Measurements from ENCODE around the gene SCMH1. TPM values are rescaled to one million over a fixed set of nuclear protein-coding genes. Genes with fewer than 3 reads are reported as not detected.

The SCMH1 gene
- total and polyA plus RNA-seq, 2 of the 4 experiments (the other 2 are of a cell fraction): 9.0 to 19.4 TPM

DNA sequence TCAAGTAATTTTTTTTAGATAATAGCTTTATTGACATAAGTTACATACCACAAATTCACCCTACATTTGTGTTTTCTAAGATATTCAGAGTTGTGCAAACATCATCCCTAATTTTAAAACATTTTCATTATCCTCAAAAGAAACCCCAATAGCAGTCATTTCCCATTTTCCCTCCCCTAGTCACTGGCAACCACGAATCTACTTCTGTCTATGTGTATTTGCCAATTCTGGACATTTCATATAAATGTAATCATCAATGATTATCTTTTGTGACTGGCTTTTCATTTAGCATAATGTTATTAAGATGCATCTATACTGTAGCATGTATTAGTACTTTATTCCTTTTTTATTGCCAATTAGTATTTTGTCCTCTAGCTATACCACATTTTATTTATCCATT is 131.8 kb downstream of the SCMH1 start:
- Histone ChIP-seq H3K27me3 (ENCODE audit: control insufficient read depth, insufficient read depth, low read length) (no peaks in the 10 kb centered on the region), H2BK15ac (ENCODE audit: low read depth, low read length) (0 out of 3 replicates have a peak overlapping the region, but pooled peaks have one; percentile 16), H3K14ac (replicated peaks; ENCODE audit: low read depth, low read length) (no peak overlapping the region), H3K4ac (ENCODE audit: low read depth, low read length) (no peak overlapping the region), H3K56ac (ENCODE audit: extremely low read depth, insufficient read depth, low read length) (no peak overlapping the region), H3K4me1 (ENCODE audit: control insufficient read depth, insufficient read depth, low read length) (peaks cover 9% of the 10 kb centered on the region), H2BK120ac (ENCODE audit: low read depth, low read length) (no peak overlapping the region), H2BK5ac (ENCODE audit: low read depth, low read length, poor library complexity, severe bottlenecking) (peak overlapping the region; percentile 69), H2AFZ (replicated peaks; ENCODE audit: low read length, poor library complexity) (no peak overlapping the region), H3K79me1 (ENCODE audit: low read depth in 1 of 2, low read length in 2 of 2) (peaks cover 0 to 7% of the 10 kb centered on the region in 2 experiments; a peak in 1 of 4 replicates), H3K23ac (ENCODE audit: low read depth, low read length) (no peak overlapping the region), H4K91ac (ENCODE audit: insufficient read depth, low read depth, low read length) (no peak overlapping the region), H3K9me3 (ENCODE audit: control insufficient read depth, insufficient read depth, low read length) (no peaks in the 10 kb centered on the region), H3K36me3 (ENCODE audit: control insufficient read depth, insufficient read depth, low read length) (peaks cover 6% of the 10 kb centered on the region), H3K27ac (ENCODE audit: insufficient read depth, low read length) (no peak overlapping the region), H3K9ac (ENCODE audit: low read depth, low read length) (no peak overlapping the region), H4K5ac (ENCODE audit: low read depth, low read length) (no peak overlapping the region), H3K9me1 (ENCODE audit: insufficient read depth, low read length) (peaks cover 9% of the 10 kb centered on the region), H3K18ac (ENCODE audit: low read depth, low read length) (no peak overlapping the region), H4K8ac (ENCODE audit: low read depth in 2 of 2, low read length in 2 of 2) (no peak overlapping the region), H2BK20ac (ENCODE audit: low read depth, low read length) (no peak overlapping the region), H2AK5ac (ENCODE audit: low read depth, low read length) (no peak overlapping the region), H4K20me1 (ENCODE audit: insufficient read depth, low read length) (peaks cover 8% of the 10 kb centered on the region; the same call in 1 of the 2 replicates), H3K4me2 (ENCODE audit: low read depth, low read length) (peak overlapping the region; percentile 81; the same call in 1 of the 2 replicates), H2AK9ac (replicated peaks; ENCODE audit: low read depth, low read length, poor library complexity) (no peak overlapping the region), H3K4me3 (ENCODE audit: insufficient read depth, low read depth, low read length) (no peak overlapping the region)
- intact Hi-C loops (cut with micrococcal nuclease) (no loop called here), dilution Hi-C loops (cut with HindIII; ENCODE audit: low sequenced_read_pairs, unreplicated experiment) (no loop called here), in situ Hi-C loops (cut with MboI; ENCODE audit: low sequenced_read_pairs) (no loop called here)
- BruUV-seq (replicated peaks): no TSS peak
- no CpG with 5 or more reads among the region's 1 CpG for WGBS, 2 experiments (ENCODE audit: extremely low coverage in 2 of 2, insufficient read length in 1 of 2)
- no peak for DNase-seq
- ATAC-seq (ENCODE audit: low read depth): no peak
- ChIA-PET CTCF (interaction anchor here (2.6 kb wide), 1 partner anchor 13 kb away, joined by 8 read pairs; no protein-coding TSS in a partner anchor), POLR2A (ENCODE audit: unreplicated experiment) (no interaction called here)
- TF ChIP-seq CEBPB (IDR thresholded peaks at IDR 0.05; ENCODE audit: low read depth, low read length) (no peak), MAFK (IDR thresholded peaks at IDR 0.05; ENCODE audit: low read depth, low read length) (no peak), MAZ (IDR thresholded peaks at IDR 0.05; ENCODE audit: borderline replicate concordance, low read depth, low read length) (no peak)
- TF ChIP-seq, protein P1, sequence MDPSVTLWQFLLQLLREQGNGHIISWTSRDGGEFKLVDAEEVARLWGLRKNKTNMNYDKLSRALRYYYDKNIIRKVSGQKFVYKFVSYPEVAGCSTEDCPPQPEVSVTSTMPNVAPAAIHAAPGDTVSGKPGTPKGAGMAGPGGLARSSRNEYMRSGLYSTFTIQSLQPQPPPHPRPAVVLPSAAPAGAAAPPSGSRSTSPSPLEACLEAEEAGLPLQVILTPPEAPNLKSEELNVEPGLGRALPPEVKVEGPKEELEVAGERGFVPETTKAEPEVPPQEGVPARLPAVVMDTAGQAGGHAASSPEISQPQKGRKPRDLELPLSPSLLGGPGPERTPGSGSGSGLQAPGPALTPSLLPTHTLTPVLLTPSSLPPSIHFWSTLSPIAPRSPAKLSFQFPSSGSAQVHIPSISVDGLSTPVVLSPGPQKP (IDR thresholded peaks at IDR 0.05; ENCODE audit: borderline replicate concordance, low read depth, low read length): no peak

Data from IMR-90 (cell line).